Right lobe of liver (tissue), 4 donors: ENCODE results near the gene LRRIQ1.
"Not testable (repeated sequence)": the region's sequence is repeated elsewhere in the genome, so short reads cannot be mapped to it uniquely, and the experiment has no call there.

ENCODE experiments used
- CTCF ChIP-seq, 4 donors: fragments of 200-600 bp in 3 of 4; fragments of 450-650 bp in 1 of 4; IDR thresholded peaks; one replicate each; pipeline versions ENCODE4 v1.5.1 to v1.8.0; 2016 to 2022; ENCODE audit warnings: antibody characterized with exemption in 4 of 4, mild to moderate bottlenecking in 2 of 4
- POLR2A ChIP-seq: fragments of 450-650 bp; IDR thresholded peaks from one replicate; pipeline ENCODE4 v1.6.1; 2017; ENCODE audit warnings: antibody characterized with exemption, mild to moderate bottlenecking
- donor health status: DM: no; HTN: no; CAD: no.
- donor health status: DM: no; HTN: no; CAD: no.
- donor health status: DM: no; HTN: yes; CAD: no.

GRCh38 chr12:85224339-85224738 is 188.2 kb downstream of the LRRIQ1 start:
- not testable (repeated sequence) for TF ChIP-seq CTCF (IDR thresholded peaks at IDR 0.05); POLR2A
